HCT116 (cell line): ENCODE data around the gene C1QL3. TPM values are rescaled to one million over a fixed set of nuclear protein-coding genes. Genes with fewer than 3 reads are reported as not detected.

Experiments used
- ATAC-seq: fragments of 200-7000 bp; cut with Tn5 transposase; 2 replicates; pipeline ENCODE4 v1.9.1; 2020; ENCODE audit warnings: mild to moderate bottlenecking, moderate library complexity
- BruUV-seq: library from RNA; stranded (reverse); fragments of 400-500 nt; replicated peaks from 2 replicates; lab custom pipeline; 2021; lab: Mats Ljungman, UMichigan
- CTCF ChIA-PET: fragments of 300-600 bp; sonication (Branson Sonifier 250); formaldehyde crosslinking; loops from one replicate; lab custom pipeline; 2021; ENCODE audit warnings: antibody characterized with exemption; lab: Charles Lee
- POLR2A ChIA-PET: fragments of 300-600, 350-600 bp; sonication (Branson Sonifier 250); formaldehyde crosslinking; loops from one replicate; lab custom pipeline; 2021; ENCODE audit warnings: antibody characterized with exemption; lab: Charles Lee
- RAD21 ChIA-PET, 2 experiments: fragments of 300-600 bp; sonication (Branson Sonifier 250); formaldehyde crosslinking; loops; one replicate each; lab custom pipeline; 2023; ENCODE audit warnings: low total read pairs in 2 of 2; ENCODE audit not compliant: uncharacterized antibody in 2 of 2, unreplicated experiment in 2 of 2, low non-redundant PET in 1 of 2; lab: Charles Lee
- DNase-seq: peaks from one replicate; pipeline ENCODE4 v3.0.0-alpha.2; 2010; ENCODE audit warnings: low read depth, low spot score
- H2AFZ ChIP-seq: fragments of 200-600 bp; shearing (Covaris generic), sonication (generic); 2 replicates; pipeline ENCODE4 v1.6.1; 2017; ENCODE audit warnings: low read depth, mixed run types, mixed read lengths, antibody characterized with exemption, low read length; ENCODE audit not compliant: poor library complexity, severe bottlenecking
- H3K27ac ChIP-seq: 2 replicates; pipeline ENCODE4 v1.5.1; 2012; ENCODE audit warnings: low read depth, low read length
- H3K27me3 ChIP-seq: fragments of 200-600 bp; sonication (generic); 2 replicates; pipeline ENCODE4 v1.6.1; 2016; ENCODE audit warnings: mixed run types, low read length, mixed read lengths; ENCODE audit not compliant: insufficient read depth
- H3K36me3 ChIP-seq, 2 experiments: fragments of 200-500 bp in 1 of 2; fragments of 200-600 bp in 1 of 2; sonication (Bioruptor generic) in 1 of 2; sonication (generic) in 1 of 2; 2 replicates each; pipeline versions ENCODE4 v1.5.1 to v1.6.1; 2014 to 2016; ENCODE audit warnings: low read length in 2 of 2, inconsistent platforms in 1 of 2, mixed read lengths in 1 of 2, mixed run types in 1 of 2; ENCODE audit not compliant: insufficient read depth in 2 of 2, control insufficient read depth in 1 of 2
- H3K4me1 ChIP-seq, 2 experiments: fragments of 200-600 bp in 1 of 2; sonication (generic) in 1 of 2; 2 replicates each; pipeline versions ENCODE4 v1.5.1 to v1.6.1; 2012 to 2017; ENCODE audit warnings: low read length in 2 of 2, inconsistent platforms in 1 of 2, mild to moderate bottlenecking in 1 of 2, mixed read lengths in 1 of 2, mixed run types in 1 of 2, moderate library complexity in 1 of 2; ENCODE audit not compliant: insufficient read depth in 2 of 2, control insufficient read depth in 1 of 2
- H3K4me2 ChIP-seq: fragments of 200-600 bp; sonication (generic); 2 replicates; pipeline ENCODE4 v1.6.1; 2017; ENCODE audit warnings: mixed run types, low read length, mixed read lengths
- H3K4me3 ChIP-seq, 2 experiments: fragments of 200-600 bp in 1 of 2; sonication (generic) in 1 of 2; replicated peaks in 1 of 2; 2 replicates each; pipeline ENCODE4 v1.5.1; 2011 to 2016; ENCODE audit warnings: low read length in 2 of 2, control low read depth in 1 of 2, low read depth in 1 of 2, mild to moderate bottlenecking in 1 of 2, mixed read lengths in 1 of 2, mixed run types in 1 of 2
- H3K79me2 ChIP-seq: fragments of 200-600 bp; sonication (generic); 2 replicates; pipeline ENCODE4 v1.6.1; 2017; ENCODE audit warnings: mild to moderate bottlenecking, mixed run types, low read length, moderate library complexity, mixed read lengths; ENCODE audit not compliant: insufficient read depth
- H3K9ac ChIP-seq: fragments of 200-600 bp; sonication (generic); 2 replicates; pipeline ENCODE4 v1.6.1; 2016; ENCODE audit warnings: low read length, mixed read lengths
- H3K9me2 ChIP-seq: fragments of 200-600 bp; sonication (generic), shearing (Covaris generic); 2 replicates; pipeline ENCODE4 v1.6.1; 2017; ENCODE audit warnings: mixed run types, mild to moderate bottlenecking, moderate library complexity; ENCODE audit not compliant: insufficient read depth
- H3K9me3 ChIP-seq, 2 experiments: fragments of 200-500 bp in 1 of 2; fragments of 200-600 bp in 1 of 2; sonication (Bioruptor generic) in 1 of 2; sonication (generic) in 1 of 2; 2 replicates each; pipeline ENCODE4 v1.6.1; 2014 to 2017; ENCODE audit warnings: low read length in 2 of 2, mixed read lengths in 2 of 2, inconsistent platforms in 1 of 2, low read depth in 1 of 2, mild to moderate bottlenecking in 1 of 2, mixed run types in 1 of 2, moderate library complexity in 1 of 2; ENCODE audit not compliant: control insufficient read depth in 1 of 2, insufficient read depth in 1 of 2
- H4K20me1 ChIP-seq: fragments of 200-600 bp; sonication (generic), shearing (Covaris generic); 2 replicates; pipeline ENCODE4 v1.6.1; 2017; ENCODE audit warnings: mixed run types, mild to moderate bottlenecking, moderate library complexity; ENCODE audit not compliant: insufficient read depth
- ELF1 ChIP-seq: IDR thresholded peaks from 2 replicates; pipeline ENCODE4 v1.6.1; 2012; ENCODE audit warnings: low read depth, borderline replicate concordance
- EZH2 ChIP-seq: fragments of 200-600 bp; sonication (generic); IDR thresholded peaks from 2 replicates; pipeline ENCODE4 v1.6.1; 2017; ENCODE audit warnings: antibody characterized with exemption, mixed run types
- EZH2phosphoT487 ChIP-seq: fragments of 200-600 bp; IDR thresholded peaks from 2 replicates; pipeline ENCODE4 v1.6.1; 2018; ENCODE audit warnings: antibody characterized with exemption, borderline replicate concordance
- FOSL1 ChIP-seq: IDR thresholded peaks from 2 replicates; pipeline ENCODE4 v1.6.1; 2012; ENCODE audit warnings: low read depth
- JUND ChIP-seq: IDR thresholded peaks from 2 replicates; pipeline ENCODE4 v1.6.1; 2012
- RAD21 ChIP-seq: IDR thresholded peaks from 2 replicates; pipeline ENCODE4 v1.6.1; 2012; ENCODE audit warnings: low read depth, mild to moderate bottlenecking
- ZBTB33 ChIP-seq: IDR thresholded peaks from 2 replicates; pipeline ENCODE4 v1.6.1; 2011; ENCODE audit warnings: mild to moderate bottlenecking, low read length, moderate library complexity; ENCODE audit not compliant: insufficient replicate concordance; ENCODE audit errors: extremely low read depth
- ZNF274 ChIP-seq: fragments of 200-500 bp; sonication (Bioruptor generic); IDR thresholded peaks from 2 replicates; pipeline ENCODE4 v1.6.1; 2014; ENCODE audit warnings: mild to moderate bottlenecking, low read depth, low read length, inconsistent platforms
- intact Hi-C: fragments of 100-400 bp; cut with micrococcal nuclease; formaldehyde crosslinking; loops from 2 replicates; pipeline ENCODE4 v1.10.0; 2022
- total RNA-seq: library from RNA; stranded (reverse); gene quantifications from one replicate; pipeline ENCODE4 v1.2.1, GENCODE V29; 2021; ENCODE audit not compliant: unreplicated experiment

C1QL3 gene
- total RNA-seq, 1 experiment from 2014 or later = not detected

GRCh38 chr10:16490511-16490910 is 31.2 kb downstream of the C1QL3 start:
- H3K27ac ChIP-seq = no peak overlapping the region
- H3K79me2 ChIP-seq = no peaks in the 10 kb centered on the region
- ChIA-PET CTCF (no interaction called here), RAD21 (no interaction called here), POLR2A (no interaction called here)
- H3K4me1 ChIP-seq = no peaks in the 10 kb centered on the region
- H3K36me3 ChIP-seq = peaks cover 0 to 6% of the 10 kb centered on the region in 2 experiments; a peak in 2 of 4 replicates
- H3K4me2 ChIP-seq = no peak overlapping the region
- ATAC-seq (no peak), DNase-seq (no peak)
- H3K4me3 ChIP-seq = no peak overlapping the region
- H3K9me2 ChIP-seq = no peaks in the 10 kb centered on the region
- H2AFZ ChIP-seq = no peak overlapping the region
- TF ChIP-seq ELF1 (no peak), JUND (no peak), FOSL1 (no peak), ZBTB33 (no peak), EZH2 (no peak), EZH2phosphoT487 (no peak), RAD21 (no peak), ZNF274 (no peak)
- H3K9me3 ChIP-seq = no peaks in the 10 kb centered on the region
- no peaks in the 10 kb centered on the region for H3K27me3 ChIP-seq
- no TSS peak for BruUV-seq
- intact Hi-C loops = no loop called here
- no peaks in the 10 kb centered on the region for H4K20me1 ChIP-seq
- no peak overlapping the region for H3K9ac ChIP-seq
